ENCODE results near the gene DNTTIP2.

DNTTIP2 gene

DNA sequence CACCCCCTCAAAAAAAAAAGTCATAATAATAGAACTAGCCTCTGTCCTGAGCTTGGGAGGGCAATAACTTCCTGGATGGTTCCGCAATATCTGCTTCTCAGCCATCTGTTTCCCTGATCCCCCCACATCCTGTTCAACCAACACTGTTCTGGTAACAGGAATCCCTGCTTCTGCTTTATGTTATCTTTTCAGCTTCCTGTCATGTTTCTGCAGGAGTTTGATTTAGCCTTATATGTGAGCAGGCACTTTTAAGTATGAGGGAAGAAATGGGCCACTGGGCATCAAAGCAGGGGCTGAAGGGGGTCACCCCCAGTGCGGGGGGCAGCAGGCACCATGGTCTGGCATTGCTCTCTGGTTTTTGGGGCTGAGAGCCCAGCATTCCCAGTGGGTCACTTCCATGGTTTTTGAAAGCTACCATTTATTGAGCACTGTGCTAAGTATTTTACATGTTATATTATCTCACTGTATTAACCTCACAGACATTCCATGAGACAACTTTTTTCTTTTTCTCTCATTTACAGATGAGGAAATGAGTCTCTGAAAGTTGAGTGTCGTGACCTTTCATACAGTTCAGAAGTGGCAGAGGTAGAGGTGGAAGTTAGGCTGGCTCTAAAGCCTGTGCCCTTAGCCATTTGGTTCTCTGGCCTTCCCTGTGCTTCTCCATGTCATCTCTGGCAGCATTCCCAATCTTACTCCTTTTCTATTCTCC, 61.9 kb downstream of the DNTTIP2 start:
- in situ Hi-C loops (cut with MboI; ENCODE audit: low sequenced_read_pairs), result no loop called here
